ENCODE measurements around the gene CSGALNACT2. TPM values are rescaled to one million over a fixed set of nuclear protein-coding genes. Genes with fewer than 3 reads are reported as not detected.

The CSGALNACT2 gene
- total and polyA plus RNA-seq, 10 of the 15 experiments (the other 5 are each of a cell fraction or from before 2014, with no cell fraction given) = 2.5 to 12.6 (median 8.7) TPM

GRCh38 chr10:43199088-43199683, 60.9 kb downstream of the CSGALNACT2 start (continued):
- TF ChIP-seq, protein P1, sequence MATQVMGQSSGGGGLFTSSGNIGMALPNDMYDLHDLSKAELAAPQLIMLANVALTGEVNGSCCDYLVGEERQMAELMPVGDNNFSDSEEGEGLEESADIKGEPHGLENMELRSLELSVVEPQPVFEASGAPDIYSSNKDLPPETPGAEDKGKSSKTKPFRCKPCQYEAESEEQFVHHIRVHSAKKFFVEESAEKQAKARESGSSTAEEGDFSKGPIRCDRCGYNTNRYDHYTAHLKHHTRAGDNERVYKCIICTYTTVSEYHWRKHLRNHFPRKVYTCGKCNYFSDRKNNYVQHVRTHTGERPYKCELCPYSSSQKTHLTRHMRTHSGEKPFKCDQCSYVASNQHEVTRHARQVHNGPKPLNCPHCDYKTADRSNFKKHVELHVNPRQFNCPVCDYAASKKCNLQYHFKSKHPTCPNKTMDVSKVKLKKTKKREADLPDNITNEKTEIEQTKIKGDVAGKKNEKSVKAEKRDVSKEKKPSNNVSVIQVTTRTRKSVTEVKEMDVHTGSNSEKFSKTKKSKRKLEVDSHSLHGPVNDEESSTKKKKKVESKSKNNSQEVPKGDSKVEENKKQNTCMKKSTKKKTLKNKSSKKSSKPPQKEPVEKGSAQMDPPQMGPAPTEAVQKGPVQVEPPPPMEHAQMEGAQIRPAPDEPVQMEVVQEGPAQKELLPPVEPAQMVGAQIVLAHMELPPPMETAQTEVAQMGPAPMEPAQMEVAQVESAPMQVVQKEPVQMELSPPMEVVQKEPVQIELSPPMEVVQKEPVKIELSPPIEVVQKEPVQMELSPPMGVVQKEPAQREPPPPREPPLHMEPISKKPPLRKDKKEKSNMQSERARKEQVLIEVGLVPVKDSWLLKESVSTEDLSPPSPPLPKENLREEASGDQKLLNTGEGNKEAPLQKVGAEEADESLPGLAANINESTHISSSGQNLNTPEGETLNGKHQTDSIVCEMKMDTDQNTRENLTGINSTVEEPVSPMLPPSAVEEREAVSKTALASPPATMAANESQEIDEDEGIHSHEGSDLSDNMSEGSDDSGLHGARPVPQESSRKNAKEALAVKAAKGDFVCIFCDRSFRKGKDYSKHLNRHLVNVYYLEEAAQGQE (IDR thresholded peaks at IDR 0.05; ENCODE audit: low read depth, low read length) = no peak
- TF ChIP-seq, protein P2, sequence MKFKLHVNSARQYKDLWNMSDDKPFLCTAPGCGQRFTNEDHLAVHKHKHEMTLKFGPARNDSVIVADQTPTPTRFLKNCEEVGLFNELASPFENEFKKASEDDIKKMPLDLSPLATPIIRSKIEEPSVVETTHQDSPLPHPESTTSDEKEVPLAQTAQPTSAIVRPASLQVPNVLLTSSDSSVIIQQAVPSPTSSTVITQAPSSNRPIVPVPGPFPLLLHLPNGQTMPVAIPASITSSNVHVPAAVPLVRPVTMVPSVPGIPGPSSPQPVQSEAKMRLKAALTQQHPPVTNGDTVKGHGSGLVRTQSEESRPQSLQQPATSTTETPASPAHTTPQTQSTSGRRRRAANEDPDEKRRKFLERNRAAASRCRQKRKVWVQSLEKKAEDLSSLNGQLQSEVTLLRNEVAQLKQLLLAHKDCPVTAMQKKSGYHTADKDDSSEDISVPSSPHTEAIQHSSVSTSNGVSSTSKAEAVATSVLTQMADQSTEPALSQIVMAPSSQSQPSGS (IDR thresholded peaks at IDR 0.05; ENCODE audit: low read length) = no peak
- TF ChIP-seq CEBPB (IDR thresholded peaks at IDR 0.05; ENCODE audit: borderline replicate concordance in 1 of 2, low read depth in 2 of 2, low read length in 2 of 2) = no peak
- TF ChIP-seq POU2F2 (IDR thresholded peaks at IDR 0.05; ENCODE audit: borderline replicate concordance, low read depth, low read length) = no peak
- no peak for TF ChIP-seq CBX3 (IDR thresholded peaks at IDR 0.05; ENCODE audit: borderline replicate concordance, low read depth)
- no peak for TF ChIP-seq ZNF217 (IDR thresholded peaks at IDR 0.05)
